HepG2 (cell line): ENCODE results near the gene SYT7. TPM values are rescaled to one million over a fixed set of nuclear protein-coding genes. Genes with fewer than 3 reads are reported as not detected.
A peak's percentile ranks its signal among the peaks of the same experiment; 100 is the strongest.

Experiments
- CC2D1A ChIP-seq: sonication (generic); formaldehyde crosslinking; IDR thresholded peaks from 2 replicates; pipeline ENCODE4 v1.8.1; 2023; ENCODE audit warnings: mild to moderate bottlenecking, missing genetic modification reagents
- EED ChIP-seq: sonication (generic); formaldehyde crosslinking; IDR thresholded peaks from 2 replicates; pipeline ENCODE4 v1.5.0; 2020; ENCODE audit warnings: mild to moderate bottlenecking, missing genetic modification reagents
- GABPB1 ChIP-seq: IDR thresholded peaks from 2 replicates; pipeline ENCODE4 v1.6.1; 2016; ENCODE audit warnings: mild to moderate bottlenecking, missing genetic modification reagents, moderate library complexity, missing compliant biosample characterization
- HMGXB3 ChIP-seq: sonication (generic); formaldehyde crosslinking; IDR thresholded peaks from 2 replicates; pipeline ENCODE4 v1.4.0; 2020; ENCODE audit warnings: missing genetic modification reagents, borderline replicate concordance
- KLF6 ChIP-seq: IDR thresholded peaks from 2 replicates; pipeline ENCODE4 v1.8.0; 2016; ENCODE audit warnings: missing biosample characterization, missing genetic modification reagents
- LRRFIP1 ChIP-seq: sonication (generic); formaldehyde crosslinking; conservative IDR thresholded peaks from 2 replicates; pipeline ENCODE4 v1.4.0; 2020; ENCODE audit warnings: missing genetic modification reagents
- SRSF4 ChIP-seq: fragments of 200-400 bp; formaldehyde crosslinking; IDR thresholded peaks from one replicate; pipeline ENCODE4 v1.6.1; 2018; ENCODE audit warnings: mild to moderate bottlenecking, low read depth, low read length, moderate library complexity; ENCODE audit not compliant: poor library complexity, severe bottlenecking
- TAF15 ChIP-seq: fragments of 200-400 bp; formaldehyde crosslinking; IDR thresholded peaks from one replicate; pipeline ENCODE4 v1.6.1; 2018; ENCODE audit warnings: mild to moderate bottlenecking, low read depth, low read length; ENCODE audit not compliant: poor library complexity, severe bottlenecking
- TFDP2 ChIP-seq: sonication (generic); formaldehyde crosslinking; IDR thresholded peaks from 2 replicates; pipeline ENCODE4 v1.4.0; 2020; ENCODE audit warnings: missing genetic modification reagents
- YEATS2 ChIP-seq: sonication (generic); formaldehyde crosslinking; IDR thresholded peaks from 2 replicates; pipeline ENCODE4 v1.4.0; 2020; ENCODE audit warnings: missing genetic modification reagents, borderline replicate concordance
- ZBTB14 ChIP-seq: sonication (generic); formaldehyde crosslinking; IDR thresholded peaks from 2 replicates; pipeline ENCODE4 v1.4.0; 2020; ENCODE audit warnings: missing genetic modification reagents
- ZFP91 ChIP-seq: sonication (generic); formaldehyde crosslinking; IDR thresholded peaks from 2 replicates; pipeline ENCODE4 v1.9.0; 2022; ENCODE audit warnings: missing genetic modification reagents, mild to moderate bottlenecking, borderline replicate concordance
- ZKSCAN8 ChIP-seq: IDR thresholded peaks from 2 replicates; pipeline ENCODE4 v1.6.1; 2016; ENCODE audit warnings: borderline replicate concordance, missing genetic modification reagents, missing compliant biosample characterization
- ZMYM2 ChIP-seq: sonication (generic); formaldehyde crosslinking; IDR thresholded peaks from 2 replicates; pipeline ENCODE4 v1.8.0; 2022; ENCODE audit warnings: mild to moderate bottlenecking, missing genetic modification reagents
- ZNF552 ChIP-seq: sonication (generic); formaldehyde crosslinking; IDR thresholded peaks from 2 replicates; pipeline ENCODE4 v1.9.0; 2022; ENCODE audit warnings: missing genetic modification reagents, mild to moderate bottlenecking, borderline replicate concordance
- ZNF780A ChIP-seq: sonication (generic); formaldehyde crosslinking; IDR thresholded peaks from 2 replicates; pipeline ENCODE4 v1.8.0; 2022; ENCODE audit warnings: mild to moderate bottlenecking, missing genetic modification reagents, moderate library complexity
- polyA plus RNA-seq, 8 experiments: library from polyadenylated mRNA; depleted of rRNA in 3 of 8; stranded (reverse) in 7 of 8; unstranded in 1 of 8; fragments of >200 nt; fragmentation: Illumina TruSeq in 4 of 8; extraction: Trizol in 4 of 8; gene quantifications; 2 replicates each; pipeline versions ENCODE4 v1.2.1 to v1.2.3, GENCODE V29; 2011 to 2016; ENCODE audit warnings: low read depth in 4 of 8, missing spikeins in 1 of 8, mixed read lengths in 1 of 8; ENCODE audit not compliant: insufficient read depth in 1 of 8
- total RNA-seq, 5 experiments: library from RNA; depleted of rRNA; stranded (reverse); fragments of >200 nt; fragmentation: Illumina TruSeq; extraction: Trizol; gene quantifications; 2 replicates each; pipeline ENCODE4 v1.2.3, GENCODE V29; 2016; ENCODE audit warnings: low read depth in 1 of 5

Gene SYT7
- total and polyA plus RNA-seq, 2 of the 13 experiments (the other 11 are each of a cell fraction or from before 2014, with no cell fraction given) = 1.4 to 4.4 TPM

- TF ChIP-seq LRRFIP1 (CRISPR knock-in tag) = no peak
- TF ChIP-seq GABPB1 (CRISPR knock-in tag) = peak; percentile 75
- 0 out of 2 replicates have a peak, but pooled peaks have one; percentile 2 for TF ChIP-seq TFDP2
- peak; percentile 84 for TF ChIP-seq ZBTB14 (CRISPR knock-in tag)
- TF ChIP-seq HMGXB3 (CRISPR knock-in tag) = no peak
- TF ChIP-seq TAF15 = peak; percentile 60
- TF ChIP-seq ZKSCAN8 (CRISPR knock-in tag) = no peak; the same call in 1 of the 2 replicates
- peak; percentile 75 for TF ChIP-seq SRSF4
- TF ChIP-seq EED (CRISPR knock-in tag) = no peak
- TF ChIP-seq CC2D1A (CRISPR knock-in tag) = no peak
- TF ChIP-seq ZFP91 (CRISPR knock-in tag) = peak; percentile 55
- no peak for TF ChIP-seq ZNF780A (CRISPR knock-in tag)
- TF ChIP-seq YEATS2 (CRISPR knock-in tag) = peak; percentile 45; the same call in 1 of the 2 replicates
- no peak for TF ChIP-seq ZNF552 (CRISPR knock-in tag)
- 0 out of 2 replicates have a peak, but pooled peaks have one; percentile 42 for TF ChIP-seq KLF6 (CRISPR knock-in tag)
- no peak for TF ChIP-seq ZMYM2
Measured at GRCh38 chr11:61581030-61581928, at the start of gene SYT7 (continued).
